ENCODE results near the gene TERT. TPM values are rescaled to one million over a fixed set of nuclear protein-coding genes. Genes with fewer than 3 reads are reported as not detected.

TERT gene
- polyA plus RNA-seq, 1 donor, result not detected

DNA sequence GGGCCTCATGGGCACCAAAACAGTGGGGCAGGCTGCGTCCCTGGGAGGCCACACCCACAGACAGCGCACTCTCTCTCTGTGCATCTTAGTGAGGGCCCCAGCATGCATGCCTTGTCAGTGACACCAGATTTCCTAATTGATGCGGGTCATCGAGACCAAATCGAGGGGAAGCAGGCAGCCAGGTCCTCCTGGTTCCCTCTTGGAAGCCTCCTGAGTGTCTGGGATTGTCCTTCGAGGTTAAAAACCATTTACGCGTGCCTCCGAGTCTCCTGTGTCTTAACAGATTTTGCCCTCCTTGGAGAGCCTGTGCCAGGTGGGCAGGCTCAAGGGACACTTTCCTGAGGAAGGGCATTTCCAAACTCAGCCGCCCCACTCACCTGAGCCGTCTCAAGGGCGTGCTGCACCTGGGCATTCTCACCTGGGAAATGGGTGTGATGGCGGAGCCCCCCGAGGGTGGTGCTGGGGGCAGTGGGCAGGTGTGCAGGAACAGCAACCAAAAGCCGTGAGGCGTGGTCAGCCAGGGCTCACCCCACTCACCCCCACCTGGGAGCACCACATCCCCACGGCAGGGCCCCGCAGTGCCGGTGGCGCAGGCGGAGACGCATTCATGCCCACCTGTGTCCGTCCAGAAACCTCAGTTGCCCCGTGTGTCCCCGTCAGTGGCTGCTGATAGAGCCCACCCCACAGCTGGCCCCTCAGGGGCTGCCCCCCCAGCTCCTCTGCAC lies 90.7 kb downstream of the TERT start:
- DNase-seq, result no peak

DNA sequence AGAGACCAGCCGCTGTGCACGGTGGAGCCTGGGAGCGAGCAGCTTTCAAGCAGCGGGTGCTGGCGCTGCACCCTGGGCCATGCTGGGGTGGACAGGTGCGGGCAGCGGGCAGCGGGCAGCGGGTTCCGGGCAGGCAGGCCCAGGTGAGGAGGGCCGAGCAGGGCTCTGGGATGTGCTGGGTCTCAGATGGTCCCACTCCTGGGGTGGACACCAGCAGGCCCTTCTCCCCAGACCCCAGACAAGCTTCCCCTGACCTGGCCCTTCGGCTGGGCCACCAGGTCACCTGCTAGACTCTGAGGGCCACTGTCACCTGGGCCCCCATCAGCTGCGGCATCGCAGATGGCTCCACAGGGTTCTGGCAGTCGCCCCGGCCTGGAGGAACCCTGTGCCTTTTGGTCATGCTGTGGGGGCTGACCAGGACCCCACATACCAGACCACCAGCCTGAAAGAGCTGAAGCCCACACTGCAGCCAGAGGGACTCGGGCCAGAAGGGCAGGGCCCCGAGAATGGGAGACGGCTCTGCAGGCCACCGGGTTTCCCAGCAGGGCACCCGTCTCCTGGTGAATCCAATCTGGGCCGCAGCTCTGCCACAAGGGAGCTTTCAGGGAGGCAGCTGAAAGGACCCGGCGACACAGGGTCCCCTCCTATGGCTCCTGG lies 91.4 kb downstream of the TERT start:
- DNase-seq, result no peak

Other genes starting within 250 kb of the TERT start
- 10.2 TPM for gene SLC12A7, start 183.0 kb downstream of the TERT start, polyA plus RNA-seq (ENCODE audit: insufficient read length)
- not detected for gene SLC6A19, start 93.5 kb downstream of the TERT start, polyA plus RNA-seq (ENCODE audit: insufficient read length)
- not detected for gene SLC6A18, start 69.7 kb downstream of the TERT start, polyA plus RNA-seq (ENCODE audit: insufficient read length)
- 51.6 TPM for gene CLPTM1L, start 50.0 kb upstream of the TERT start, polyA plus RNA-seq (ENCODE audit: insufficient read length)
- gene SLC6A3, start 150.4 kb upstream of the TERT start, polyA plus RNA-seq (ENCODE audit: insufficient read length), result not detected
- gene LPCAT1, start 228.9 kb upstream of the TERT start, polyA plus RNA-seq (ENCODE audit: insufficient read length), result 30.6 TPM